GM21367 (cell line): Measurements from ENCODE around the gene ZNF516.
A peak's percentile ranks its signal among the peaks of the same experiment; 100 is the strongest.

Source experiments
- ATAC-seq: cut with Tn5 transposase; IDR thresholded peaks from one replicate; pipeline ENCODE4 v1.9.1; 2021; ENCODE audit not compliant: unreplicated experiment

The ZNF516 gene

GRCh38 chr18:76428396-76429261 lies 66.4 kb downstream of the ZNF516 start:
- no peak for ATAC-seq

DNA sequence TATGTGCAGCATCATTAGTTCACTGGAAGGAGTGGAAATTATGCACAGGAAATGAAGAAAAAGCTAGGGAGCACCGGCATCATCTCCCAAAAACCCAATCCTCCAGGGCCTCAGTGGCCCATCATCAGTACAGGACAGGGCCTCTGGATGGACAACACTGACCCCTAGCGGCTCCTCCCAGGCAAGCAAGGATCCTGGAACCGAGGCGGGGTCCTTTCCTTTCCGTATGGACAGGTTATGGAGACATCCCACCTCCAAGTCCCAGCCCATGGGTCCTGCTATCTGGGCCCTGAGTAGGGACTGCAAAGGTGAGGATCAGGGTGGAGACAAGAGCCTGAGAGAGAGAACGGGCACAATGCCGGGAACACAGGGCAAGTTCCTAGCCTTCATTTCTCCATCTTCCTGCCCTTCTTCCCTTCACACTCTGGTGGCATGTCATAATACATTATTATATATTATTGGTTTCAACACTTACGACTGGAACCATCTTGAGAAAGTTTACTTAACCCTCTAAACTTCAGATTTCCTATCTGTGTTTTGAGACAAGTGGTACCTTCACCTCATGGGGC lies 68.2 kb downstream of the ZNF516 start:
- no peak for ATAC-seq

- no peak for ATAC-seq
Measured at GRCh38 chr18:76425146-76426131, 69.6 kb downstream of the ZNF516 start.

- no peak for ATAC-seq
Measured at GRCh38 chr18:76422838-76423237, 72.2 kb downstream of the ZNF516 start.

- no peak for ATAC-seq
Measured at GRCh38 chr18:76422121-76422520, 72.9 kb downstream of the ZNF516 start.

- ATAC-seq, result no peak
Measured at GRCh38 chr18:76421685-76422078, 73.4 kb downstream of the ZNF516 start.

DNA sequence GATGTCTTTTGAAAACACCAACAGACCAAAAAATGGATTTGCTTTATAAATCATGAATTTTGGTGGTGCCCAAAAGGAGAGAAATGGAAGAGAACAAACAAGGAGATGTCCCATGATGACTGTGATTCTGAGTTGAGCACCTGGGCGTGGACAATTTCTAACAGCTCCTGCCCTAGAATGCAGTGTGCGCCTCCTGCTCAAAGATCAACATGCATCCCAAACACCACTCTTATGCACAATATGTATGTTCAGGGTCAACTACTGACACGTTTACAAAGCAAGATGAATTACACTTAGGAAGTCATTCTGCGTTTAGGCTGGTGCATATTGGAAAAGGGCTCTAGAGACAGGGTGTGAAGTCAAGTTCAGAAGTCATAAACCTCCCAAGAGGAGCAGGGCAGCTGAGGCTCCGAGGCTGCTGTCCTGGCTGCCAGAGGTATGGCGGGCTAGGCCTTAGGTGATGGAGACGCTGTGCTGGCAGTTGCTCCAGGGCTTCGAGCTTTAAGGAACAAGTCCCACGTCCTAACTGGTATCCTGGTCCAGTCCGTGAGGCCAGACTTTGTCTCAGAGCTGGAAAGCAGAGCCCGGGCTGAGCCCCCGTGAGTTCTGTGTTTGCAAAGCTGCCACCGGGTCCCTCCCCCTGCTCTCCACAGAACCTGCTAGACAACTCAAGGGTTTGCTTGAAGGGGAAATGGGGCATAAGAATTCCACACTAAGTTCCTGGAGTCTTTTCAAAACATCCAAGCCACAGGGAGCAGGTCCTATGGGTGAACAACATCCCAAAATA lies 74.0 kb downstream of the ZNF516 start:
- no peak for ATAC-seq

- ATAC-seq, result no peak
Measured at GRCh38 chr18:76419811-76420210, 75.2 kb downstream of the ZNF516 start.

GRCh38 chr18:76416911-76417310 lies 78.1 kb downstream of the ZNF516 start:
- no peak for ATAC-seq

DNA sequence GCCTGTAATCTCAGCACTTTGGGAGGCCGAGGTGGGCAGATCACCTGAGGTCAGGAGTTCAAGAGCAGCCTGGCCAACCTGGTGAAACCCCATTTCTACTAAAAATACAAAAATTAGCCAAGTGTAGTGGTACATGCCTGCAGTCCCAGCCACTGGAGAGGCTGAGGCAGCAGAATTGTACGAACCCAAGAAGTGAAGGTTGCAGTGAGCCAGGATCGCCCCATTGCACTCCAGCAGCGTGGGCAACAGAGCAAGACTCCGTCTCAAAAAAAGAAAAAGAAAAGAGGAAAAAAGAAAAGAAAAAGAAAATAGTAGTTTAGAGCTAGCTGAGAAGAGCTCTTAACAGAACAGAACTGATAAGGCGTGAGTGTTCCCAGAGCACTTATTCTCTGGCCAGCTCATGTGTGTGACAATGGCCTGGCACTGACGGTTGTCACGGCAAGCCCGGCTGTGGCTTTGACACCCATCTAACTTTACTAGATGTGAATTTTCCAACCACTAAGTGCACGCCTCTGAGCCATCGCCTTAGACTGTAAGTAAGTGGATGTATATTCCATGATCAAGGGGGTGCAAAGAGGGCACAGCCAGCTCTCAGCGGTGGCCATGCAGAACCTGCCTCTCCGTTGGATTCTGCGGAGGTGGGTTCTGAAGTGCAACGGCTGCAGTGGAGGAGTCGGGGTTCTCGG lies 80.0 kb downstream of the ZNF516 start:
- ATAC-seq, result no peak

GRCh38 chr18:76412818-76413565 lies 82.0 kb downstream of the ZNF516 start:
- no peak for ATAC-seq

DNA sequence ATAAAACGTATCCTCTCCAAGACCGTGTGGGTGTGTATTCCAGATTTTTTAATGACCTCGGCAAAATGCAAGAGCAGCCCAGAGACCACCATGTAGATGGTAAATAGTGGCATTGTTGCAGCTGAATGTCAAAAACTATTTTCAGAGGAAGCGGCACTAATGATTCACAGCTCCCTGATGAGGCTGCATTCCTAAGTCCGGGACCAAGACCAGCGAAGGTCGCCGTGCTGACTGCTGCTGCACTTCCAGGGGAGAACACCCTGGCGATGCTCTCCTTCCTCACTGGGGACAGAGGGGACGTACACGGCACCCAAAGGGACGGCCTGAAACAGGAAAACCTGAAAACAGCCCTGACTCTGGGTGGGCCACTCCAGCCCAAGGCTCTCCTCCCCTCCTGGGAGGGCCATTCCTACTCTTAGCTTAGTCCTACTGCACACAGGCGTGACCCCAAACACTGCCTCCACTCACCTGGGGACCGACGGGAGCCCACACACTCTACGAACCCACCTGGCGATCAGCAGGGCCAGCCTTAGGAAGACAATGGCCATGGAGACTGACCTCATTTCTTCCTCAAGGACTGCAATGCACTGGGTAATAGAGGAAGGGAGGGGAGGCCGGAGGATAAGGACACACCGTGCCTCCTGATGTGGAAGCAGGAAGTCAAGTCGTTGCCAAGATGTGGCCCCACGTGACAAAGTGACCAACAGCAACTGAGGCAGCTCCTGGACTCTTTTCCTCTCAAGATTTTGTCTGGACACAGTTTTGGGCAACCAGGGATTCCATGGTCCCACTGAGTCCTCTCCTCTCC lies 82.8 kb downstream of the ZNF516 start:
- no peak for ATAC-seq

GRCh38 chr18:76410660-76411417 lies 84.2 kb downstream of the ZNF516 start:
- peak; percentile 61 for ATAC-seq

DNA sequence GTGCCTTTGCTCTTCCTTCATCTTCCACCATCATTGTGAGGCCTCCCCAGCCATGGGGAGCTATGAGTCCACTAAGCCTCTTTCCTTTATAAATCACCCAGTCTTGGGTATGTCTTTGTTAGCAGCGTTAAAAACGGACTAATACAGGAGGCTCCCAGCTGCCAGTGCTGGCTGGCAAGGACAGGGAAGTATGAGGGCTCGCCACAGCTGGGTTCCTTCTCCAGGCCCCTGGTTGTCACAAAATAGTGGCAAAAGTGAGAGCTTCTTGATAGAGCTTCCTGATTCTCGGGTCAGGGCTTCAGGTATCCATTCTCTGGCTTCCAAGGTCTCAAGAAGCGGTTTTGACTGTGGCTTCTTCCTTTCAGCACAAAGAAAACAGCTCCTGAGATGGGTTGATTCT lies 85.0 kb downstream of the ZNF516 start:
- ATAC-seq, result no peak

GRCh38 chr18:76408480-76409067 lies 86.5 kb downstream of the ZNF516 start:
- no peak for ATAC-seq

- ATAC-seq, result no peak
Measured at GRCh38 chr18:76407681-76408080, 87.4 kb downstream of the ZNF516 start.

GRCh38 chr18:76406791-76407190 lies 88.3 kb downstream of the ZNF516 start:
- ATAC-seq, result no peak
